Fibroblast of lung (primary cell): ENCODE results near the gene PLEKHA6. TPM values are rescaled to one million over a fixed set of nuclear protein-coding genes. Genes with fewer than 3 reads are reported as not detected.
"Not testable (repeated sequence)": the region's sequence is repeated elsewhere in the genome, so short reads cannot be mapped to it uniquely, and the experiment has no call there.

ENCODE experiments used
- DNase-seq, 2 donors: peaks; one replicate each; pipeline versions ENCODE4 v3.0.0 to v3.0.0-alpha.2; 2010; ENCODE audit warnings: low read depth in 2 of 2
- H2AFZ ChIP-seq: 2 replicates; pipeline ENCODE4 v1.5.1; 2012; ENCODE audit warnings: low read length, control low read depth, inconsistent platforms
- H3K27ac ChIP-seq: 2 replicates; pipeline ENCODE4 v1.5.1; 2011; ENCODE audit warnings: low read length, control low read depth; ENCODE audit not compliant: insufficient read depth
- H3K27me3 ChIP-seq: 2 replicates; pipeline ENCODE4 v1.5.1; 2011; ENCODE audit warnings: mild to moderate bottlenecking, low read length; ENCODE audit not compliant: control insufficient read depth, insufficient read depth
- H3K36me3 ChIP-seq: 2 replicates; pipeline ENCODE4 v1.5.1; 2011; ENCODE audit warnings: low read length; ENCODE audit not compliant: control insufficient read depth, insufficient read depth
- H3K4me1 ChIP-seq: 2 replicates; pipeline ENCODE4 v1.5.1; 2011; ENCODE audit warnings: low read length; ENCODE audit not compliant: control insufficient read depth, insufficient read depth; ENCODE audit errors: extremely low read depth
- H3K4me2 ChIP-seq: 2 replicates; pipeline ENCODE4 v1.5.1; 2011; ENCODE audit warnings: low read length, control low read depth; ENCODE audit not compliant: insufficient read depth; ENCODE audit errors: extremely low read depth
- H3K4me3 ChIP-seq, 4 experiments: fragments of 200-600 bp in 1 of 4; sonication (generic) in 1 of 4; replicated peaks in 1 of 4; 2 replicates each; pipeline ENCODE4 v1.5.1; 2011 to 2016; ENCODE audit warnings: low read length in 4 of 4, low read depth in 3 of 4, mild to moderate bottlenecking in 3 of 4, control low read depth in 2 of 4, inconsistent platforms in 1 of 4, mixed read lengths in 1 of 4; ENCODE audit not compliant: insufficient read depth in 1 of 4; ENCODE audit errors: control extremely low read depth in 1 of 4
- H3K79me2 ChIP-seq: 2 replicates; pipeline ENCODE4 v1.5.1; 2012; ENCODE audit warnings: mild to moderate bottlenecking, low read length, inconsistent platforms; ENCODE audit not compliant: control insufficient read depth, insufficient read depth
- H3K9ac ChIP-seq: 2 replicates; pipeline ENCODE4 v1.5.1; 2011; ENCODE audit warnings: mild to moderate bottlenecking, low read length, control low read depth; ENCODE audit not compliant: insufficient read depth
- H3K9me3 ChIP-seq: 2 replicates; pipeline ENCODE4 v1.5.1; 2012; ENCODE audit warnings: low read depth, low read length; ENCODE audit not compliant: control insufficient read depth, insufficient read depth
- H4K20me1 ChIP-seq: 2 replicates; pipeline ENCODE4 v1.5.1; 2011; ENCODE audit warnings: low read length; ENCODE audit not compliant: control insufficient read depth, insufficient read depth; ENCODE audit errors: extremely low read depth
- CTCF ChIP-seq, 2 donors: IDR thresholded peaks in 1 of 2; conservative IDR thresholded peaks in 1 of 2; 1 replicate in 1 of 2; 2 replicates in 1 of 2; pipeline ENCODE4 v1.5.1; 2011 to 2012; ENCODE audit warnings: low read length in 2 of 2, control low read depth in 1 of 2, inconsistent platforms in 1 of 2, low read depth in 1 of 2, mild to moderate bottlenecking in 1 of 2
- EZH2 ChIP-seq: IDR thresholded peaks from 2 replicates; pipeline ENCODE4 v1.5.1; 2012; ENCODE audit warnings: low read length, control low read depth, mild to moderate bottlenecking; ENCODE audit errors: missing control alignments
- polyA plus RNA-seq, 2 donors: library from polyadenylated mRNA; depleted of rRNA in 1 of 2; stranded (reverse) in 1 of 2; unstranded in 1 of 2; fragments of >200 nt; gene quantifications; 2 replicates each; pipeline ENCODE4 v1.2.1, GENCODE V29; 2011 to 2012; ENCODE audit warnings: missing spikeins in 1 of 2
- total RNA-seq: library from RNA; depleted of rRNA; stranded (reverse); fragments of >200 nt; gene quantifications from 2 replicates; pipeline ENCODE4 v1.2.1, GENCODE V29; 2014

The PLEKHA6 gene
- total and polyA plus RNA-seq, 2 donors (not counting 1 experiment from before 2014, with no cell fraction given), result 3.8 to 4.3 TPM

GRCh38 chr1:204314893-204315658 lies 44.7 kb downstream of the PLEKHA6 start:
- H3K4me1 ChIP-seq, result peaks cover 10% of the 10 kb centered on the region
- no peak overlapping the region for H2AFZ ChIP-seq
- no peak overlapping the region for H3K4me3 ChIP-seq
- no peaks in the 10 kb centered on the region for H3K9me3 ChIP-seq
- H3K36me3 ChIP-seq, result no peaks in the 10 kb centered on the region
- peaks cover 2% of the 10 kb centered on the region for H3K27me3 ChIP-seq
- H4K20me1 ChIP-seq, result no peaks in the 10 kb centered on the region
- DNase-seq, result no peak
- H3K4me2 ChIP-seq, result no peak overlapping the region
- H3K27ac ChIP-seq, result no peak overlapping the region
- no peak for TF ChIP-seq EZH2
- TF ChIP-seq CTCF (conservative IDR thresholded peaks at IDR 0.05 in 1 of 2, IDR thresholded peaks at IDR 0.05 in 1 of 2; ENCODE audit: low read depth in 1 of 2, low read length in 2 of 2), result no peak
- H3K79me2 ChIP-seq, result no peaks in the 10 kb centered on the region
- H3K9ac ChIP-seq, result no peak overlapping the region

DNA sequence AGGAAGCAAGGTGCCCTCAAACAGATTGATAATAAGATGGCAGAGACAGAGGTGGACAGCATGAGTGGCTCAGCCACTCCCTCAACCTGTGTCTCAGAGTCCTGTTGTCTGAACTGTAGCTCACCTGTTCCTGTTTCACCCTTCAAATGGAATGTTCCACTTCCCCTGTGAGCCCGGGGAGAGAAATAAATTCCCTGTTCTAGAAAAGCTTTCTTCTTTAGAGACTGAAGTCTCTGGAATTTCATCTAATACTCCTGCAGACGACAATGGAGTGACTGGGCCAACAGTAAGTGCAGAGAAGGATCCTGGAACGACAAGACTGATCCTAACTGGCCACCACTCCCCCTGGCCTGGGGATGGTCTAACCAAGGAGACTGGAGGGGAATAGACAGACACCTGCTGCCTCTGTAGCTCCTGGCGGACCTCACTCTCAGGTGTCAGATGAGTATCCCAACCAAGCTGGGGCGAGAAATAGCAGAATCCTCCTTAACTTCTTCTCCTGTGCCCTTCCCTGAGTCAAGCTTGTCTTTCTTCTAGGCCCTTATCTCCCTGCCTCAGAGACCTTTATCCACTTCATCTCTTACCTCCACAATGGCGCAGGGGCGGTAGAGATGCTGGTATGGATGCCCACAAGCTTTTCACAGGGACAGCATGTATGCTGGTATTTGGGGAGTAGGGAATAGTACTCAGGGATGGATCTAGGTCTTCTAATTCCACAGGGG lies 45.4 kb downstream of the PLEKHA6 start:
- Histone ChIP-seq H3K27me3 (peaks cover 2% of the 10 kb centered on the region), H3K27ac (no peak overlapping the region), H3K9ac (no peak overlapping the region), H3K4me3 (no peak overlapping the region), H3K9me3 (no peaks in the 10 kb centered on the region), H3K4me1 (peaks cover 5% of the 10 kb centered on the region), H3K79me2 (no peaks in the 10 kb centered on the region), H3K36me3 (no peaks in the 10 kb centered on the region), H2AFZ (no peak overlapping the region), H3K4me2 (no peak overlapping the region), H4K20me1 (no peaks in the 10 kb centered on the region)
- no peak for DNase-seq
- TF ChIP-seq CTCF (conservative IDR thresholded peaks at IDR 0.05 in 1 of 2, IDR thresholded peaks at IDR 0.05 in 1 of 2; ENCODE audit: low read depth in 1 of 2, low read length in 2 of 2) (no peak), EZH2 (no peak)

DNA sequence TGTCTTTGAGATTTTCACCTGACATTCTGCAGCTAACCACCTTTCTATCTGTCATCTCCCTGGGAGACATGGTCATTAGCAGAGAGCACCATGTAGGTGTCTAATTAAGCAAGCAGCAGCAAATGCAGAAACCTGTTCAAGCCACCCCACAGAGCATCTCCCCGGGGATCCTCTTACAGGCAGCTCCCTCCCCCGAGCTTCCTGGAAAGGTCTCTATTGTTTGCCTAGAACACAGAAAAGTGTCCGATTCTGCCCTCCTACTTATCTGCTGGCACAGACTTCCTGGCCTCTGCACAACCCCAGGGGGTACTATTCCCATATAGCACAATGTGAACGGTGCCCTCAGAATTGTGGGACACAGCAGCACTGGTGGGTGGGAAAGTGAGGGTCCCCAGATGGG lies 46.1 kb downstream of the PLEKHA6 start:
- H3K79me2 ChIP-seq, result no peaks in the 10 kb centered on the region
- no peak for DNase-seq
- TF ChIP-seq CTCF (conservative IDR thresholded peaks at IDR 0.05 in 1 of 2, IDR thresholded peaks at IDR 0.05 in 1 of 2; ENCODE audit: low read depth in 1 of 2, low read length in 2 of 2) (no peak), EZH2 (no peak)
- H2AFZ ChIP-seq, result no peak overlapping the region
- no peak overlapping the region for H3K27ac ChIP-seq
- H3K4me3 ChIP-seq, result no peak overlapping the region
- H4K20me1 ChIP-seq, result no peaks in the 10 kb centered on the region
- no peak overlapping the region for H3K4me2 ChIP-seq
- H3K36me3 ChIP-seq, result no peaks in the 10 kb centered on the region
- no peak overlapping the region for H3K9ac ChIP-seq
- no peaks in the 10 kb centered on the region for H3K9me3 ChIP-seq
- no peaks in the 10 kb centered on the region for H3K4me1 ChIP-seq
- H3K27me3 ChIP-seq, result peaks cover 2% of the 10 kb centered on the region

DNA sequence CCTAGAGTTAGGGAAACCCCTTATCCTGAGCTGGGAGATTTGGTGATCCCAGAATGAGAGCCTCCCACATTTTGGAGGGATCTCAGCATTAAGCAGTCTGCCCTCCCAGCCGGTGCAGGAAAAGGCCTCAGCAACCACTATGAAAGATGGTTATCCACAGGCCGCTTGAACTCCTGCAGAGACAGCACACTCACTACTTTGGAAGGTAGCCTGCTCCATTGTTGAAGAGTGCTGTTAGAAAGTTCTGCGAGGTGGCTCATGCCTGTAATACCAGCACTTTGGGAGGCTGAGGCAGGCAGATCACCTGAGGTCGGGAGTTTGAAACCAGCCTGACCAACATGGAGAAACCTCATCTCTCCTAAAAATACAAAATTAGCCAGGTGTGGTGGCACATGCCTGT lies 48.8 kb downstream of the PLEKHA6 start:
- not testable (repeated sequence) for H2AFZ ChIP-seq, H3K9me3 ChIP-seq, H3K9ac ChIP-seq, H3K79me2 ChIP-seq, H3K4me2 ChIP-seq, H4K20me1 ChIP-seq, DNase-seq, H3K27ac ChIP-seq, H3K4me3 ChIP-seq, H3K4me1 ChIP-seq, H3K27me3 ChIP-seq, H3K36me3 ChIP-seq
